MM.1S (cell line): Measurements from ENCODE around the gene P4HTM.

Experiments
- CTCF ChIP-seq: fragments of 300-600 bp; sonication (generic); IDR thresholded peaks from 2 replicates; pipeline ENCODE4 v1.5.1; 2016; ENCODE audit warnings: antibody characterized with exemption, low read length, mixed read lengths
- EZH2 ChIP-seq: fragments of 300-600 bp; sonication (generic); optimal IDR thresholded peaks from 2 replicates; pipeline ENCODE3; 2017; ENCODE audit warnings: low read depth, mild to moderate bottlenecking, antibody characterized with exemption, low read length, mixed read lengths
- EZH2phosphoT487 ChIP-seq: fragments of 300-600 bp; sonication (generic); IDR thresholded peaks from 2 replicates; pipeline ENCODE4 v1.6.1; 2018; ENCODE audit warnings: antibody characterized with exemption, low read length

GRCh38 chr3:49025005-49025792 is 35.2 kb downstream of the P4HTM start:
- TF ChIP-seq CTCF = no peak
- TF ChIP-seq EZH2 = no peak
- TF ChIP-seq EZH2phosphoT487 = no peak
